HEK293T (cell line): ENCODE results near the gene E2F1.

Source experiments
- ELF4 ChIP-seq: fragments of 450-650 bp; IDR thresholded peaks from 2 replicates; pipeline ENCODE4 v1.6.1; 2017; ENCODE audit warnings: antibody characterized with exemption
- NFRKB ChIP-seq: fragments of 450-650 bp; IDR thresholded peaks from 2 replicates; pipeline ENCODE4 v1.6.1; 2016; ENCODE audit warnings: mild to moderate bottlenecking, moderate library complexity
- PKNOX1 ChIP-seq: fragments of 450-650 bp; IDR thresholded peaks from 2 replicates; pipeline ENCODE4 v1.6.1; 2016
- SP1 ChIP-seq: fragments of 450-650 bp; IDR thresholded peaks from 2 replicates; pipeline ENCODE4 v1.6.1; 2017
- TARDBP ChIP-seq: fragments of 450-650 bp; IDR thresholded peaks from 2 replicates; pipeline ENCODE4 v1.6.1; 2016

- TF ChIP-seq NFRKB (no peak), TARDBP (no peak), ELF4 (no peak), PKNOX1 (no peak), SP1 (no peak)
Observed at GRCh38 chr20:33733654-33734576, 47.7 kb upstream of the E2F1 start.
